HEK293 (cell line): ENCODE results near the gene LIMK1.

Experiments
- BCL11B ChIP-seq: fragments of 450-650 bp; formaldehyde crosslinking; IDR thresholded peaks from 2 replicates; pipeline ENCODE4 v1.5.1; 2016; ENCODE audit warnings: low read depth, missing biosample characterization, missing genetic modification characterization
- GLI2 ChIP-seq: fragments of 450-650 bp; formaldehyde crosslinking; IDR thresholded peaks from 2 replicates; pipeline ENCODE4; 2017; ENCODE audit warnings: missing biosample characterization, missing genetic modification characterization, low read depth, borderline replicate concordance
- IKZF3 ChIP-seq: fragments of 450-650 bp; IDR thresholded peaks from 2 replicates; pipeline ENCODE4 v1.5.0; 2018; ENCODE audit warnings: missing biosample characterization, mild to moderate bottlenecking, missing genetic modification characterization, moderate library complexity
- MZF1 ChIP-seq: fragments of 450-650 bp; formaldehyde crosslinking; IDR thresholded peaks from 2 replicates; pipeline ENCODE4 v1.5.1; 2017; ENCODE audit warnings: missing biosample characterization, missing genetic modification characterization, borderline replicate concordance
- REPIN1 ChIP-seq: fragments of 450-650 bp; formaldehyde crosslinking; IDR thresholded peaks from 2 replicates; pipeline ENCODE4 v1.5.1; 2017; ENCODE audit warnings: missing biosample characterization, missing genetic modification characterization, low read depth
- SCRT1 ChIP-seq: fragments of 450-650 bp; formaldehyde crosslinking; IDR thresholded peaks from 2 replicates; pipeline ENCODE4 v1.5.1; 2016; ENCODE audit warnings: missing biosample characterization, missing genetic modification characterization, borderline replicate concordance
- SP7 ChIP-seq: fragments of 450-650 bp; formaldehyde crosslinking; IDR thresholded peaks from 2 replicates; pipeline ENCODE4 v1.5.1; 2016; ENCODE audit warnings: missing biosample characterization, missing genetic modification characterization
- ZEB2 ChIP-seq: fragments of 450-650 bp; formaldehyde crosslinking; IDR thresholded peaks from 2 replicates; pipeline ENCODE4 v1.5.1; 2016; ENCODE audit warnings: missing biosample characterization, missing genetic modification characterization
- ZNF157 ChIP-seq: fragments of 450-650 bp; formaldehyde crosslinking; IDR thresholded peaks from 2 replicates; pipeline ENCODE4 v1.5.1; 2016; ENCODE audit warnings: missing biosample characterization, missing genetic modification characterization
- ZNF19 ChIP-seq: fragments of 450-650 bp; formaldehyde crosslinking; IDR thresholded peaks from 2 replicates; pipeline ENCODE4; 2016; ENCODE audit warnings: missing biosample characterization, missing genetic modification characterization, low read depth
- ZNF202 ChIP-seq: fragments of 450-650 bp; formaldehyde crosslinking; IDR thresholded peaks from 2 replicates; pipeline ENCODE4 v1.5.1; 2016; ENCODE audit warnings: missing biosample characterization, missing genetic modification characterization, borderline replicate concordance
- ZNF223 ChIP-seq: fragments of 450-650 bp; formaldehyde crosslinking; IDR thresholded peaks from 2 replicates; pipeline ENCODE4 v1.5.1; 2016; ENCODE audit warnings: missing biosample characterization, missing genetic modification characterization
- ZNF354C ChIP-seq: fragments of 450-650 bp; formaldehyde crosslinking; IDR thresholded peaks from 2 replicates; pipeline ENCODE4 v1.5.1; 2016; ENCODE audit warnings: missing biosample characterization, missing genetic modification characterization, low read depth, borderline replicate concordance
- ZNF37A ChIP-seq: fragments of 450-650 bp; IDR thresholded peaks from 2 replicates; pipeline ENCODE4 v1.5.1; 2018; ENCODE audit warnings: missing biosample characterization, missing genetic modification characterization
- ZNF404 ChIP-seq: fragments of 450-650 bp; formaldehyde crosslinking; IDR thresholded peaks from 2 replicates; pipeline ENCODE4 v1.5.1; 2017; ENCODE audit warnings: missing biosample characterization, missing genetic modification characterization
- ZNF514 ChIP-seq: fragments of 450-650 bp; formaldehyde crosslinking; IDR thresholded peaks from 2 replicates; pipeline ENCODE4 v1.5.1; 2016; ENCODE audit warnings: missing biosample characterization, missing genetic modification characterization
- ZNF555 ChIP-seq: fragments of 450-650 bp; formaldehyde crosslinking; conservative IDR thresholded peaks from 2 replicates; pipeline ENCODE4 v1.5.1; 2017; ENCODE audit warnings: missing biosample characterization, mild to moderate bottlenecking, missing genetic modification characterization, inconsistent platforms
- ZNF707 ChIP-seq: fragments of 450-650 bp; formaldehyde crosslinking; IDR thresholded peaks from 2 replicates; pipeline ENCODE4 v1.5.1; 2016; ENCODE audit warnings: missing biosample characterization, missing genetic modification characterization
- ZNF791 ChIP-seq: fragments of 450-650 bp; formaldehyde crosslinking; IDR thresholded peaks from 2 replicates; pipeline ENCODE4 v1.5.1; 2016; ENCODE audit warnings: missing biosample characterization, missing genetic modification characterization
- ZNF837 ChIP-seq: fragments of 450-650 bp; formaldehyde crosslinking; IDR thresholded peaks from 2 replicates; pipeline ENCODE4 v1.5.1; 2016; ENCODE audit warnings: missing biosample characterization, missing genetic modification characterization
- TF ChIP-seq, protein P1 (sequence below): IDR thresholded peaks from 2 replicates; pipeline ENCODE4 v1.6.1; 2011; ENCODE audit warnings: mild to moderate bottlenecking, low read depth, low read length, borderline replicate concordance
- TF ChIP-seq, protein P2 (sequence below): fragments of 450-650 bp; formaldehyde crosslinking; IDR thresholded peaks from 2 replicates; pipeline ENCODE4 v1.5.1; 2016; ENCODE audit warnings: missing biosample characterization, missing genetic modification characterization
- TF ChIP-seq, protein P3 (sequence below): fragments of 450-650 bp; formaldehyde crosslinking; IDR thresholded peaks from 2 replicates; pipeline ENCODE4 v1.5.1; 2016; ENCODE audit warnings: missing biosample characterization, missing genetic modification characterization
- TF ChIP-seq, protein P4 (sequence below): fragments of 450-650 bp; formaldehyde crosslinking; IDR thresholded peaks from 2 replicates; pipeline ENCODE4 v1.5.1; 2016; ENCODE audit warnings: missing biosample characterization, missing genetic modification characterization, borderline replicate concordance
- TF ChIP-seq, protein P5 (sequence below): fragments of 450-650 bp; formaldehyde crosslinking; optimal IDR thresholded peaks from 2 replicates; pipeline ENCODE3; 2016; ENCODE audit warnings: missing biosample characterization, mild to moderate bottlenecking, missing genetic modification characterization

LIMK1 gene

DNA sequence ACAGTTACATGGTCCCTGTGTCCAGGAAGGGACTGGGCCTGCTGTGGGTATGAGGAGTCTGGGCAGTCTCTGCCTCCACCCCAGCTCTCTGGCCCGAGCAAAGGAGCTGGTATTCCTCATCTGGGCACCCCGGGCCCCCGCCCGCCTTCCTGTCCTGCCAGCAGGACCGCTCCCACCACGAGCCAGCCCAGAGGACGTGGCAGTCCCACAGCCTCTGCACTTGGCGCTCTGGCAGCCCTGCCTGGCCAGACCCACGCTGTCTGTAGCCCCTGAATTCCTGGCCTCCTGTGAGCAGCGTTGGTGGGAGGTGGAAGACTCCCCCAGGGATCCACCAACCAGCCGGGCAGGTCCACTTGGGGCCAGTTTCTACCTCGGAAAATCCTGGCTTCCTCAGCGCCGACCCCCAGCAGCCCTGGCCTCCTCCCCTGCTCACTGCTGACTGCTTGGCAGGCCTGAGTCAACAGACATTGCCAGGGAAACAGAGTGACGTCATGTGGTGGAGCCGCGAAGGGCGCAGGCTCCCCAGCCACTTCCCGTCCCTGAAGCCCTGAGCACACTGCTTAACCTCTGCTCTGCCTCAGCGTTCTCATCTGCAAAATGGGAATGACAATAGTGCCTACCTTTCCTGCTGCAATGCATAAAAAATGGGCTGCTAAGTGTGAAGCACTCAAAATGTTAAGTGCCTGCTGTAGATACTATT is 21.6 kb upstream of the LIMK1 start (continued):
- TF ChIP-seq, protein P1, sequence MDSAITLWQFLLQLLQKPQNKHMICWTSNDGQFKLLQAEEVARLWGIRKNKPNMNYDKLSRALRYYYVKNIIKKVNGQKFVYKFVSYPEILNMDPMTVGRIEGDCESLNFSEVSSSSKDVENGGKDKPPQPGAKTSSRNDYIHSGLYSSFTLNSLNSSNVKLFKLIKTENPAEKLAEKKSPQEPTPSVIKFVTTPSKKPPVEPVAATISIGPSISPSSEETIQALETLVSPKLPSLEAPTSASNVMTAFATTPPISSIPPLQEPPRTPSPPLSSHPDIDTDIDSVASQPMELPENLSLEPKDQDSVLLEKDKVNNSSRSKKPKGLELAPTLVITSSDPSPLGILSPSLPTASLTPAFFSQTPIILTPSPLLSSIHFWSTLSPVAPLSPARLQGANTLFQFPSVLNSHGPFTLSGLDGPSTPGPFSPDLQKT, result no peak
- no peak for TF ChIP-seq GLI2 (tag by site-specific recombination)
- TF ChIP-seq ZNF19 (tag by site-specific recombination), result no peak
- TF ChIP-seq, protein P2, sequence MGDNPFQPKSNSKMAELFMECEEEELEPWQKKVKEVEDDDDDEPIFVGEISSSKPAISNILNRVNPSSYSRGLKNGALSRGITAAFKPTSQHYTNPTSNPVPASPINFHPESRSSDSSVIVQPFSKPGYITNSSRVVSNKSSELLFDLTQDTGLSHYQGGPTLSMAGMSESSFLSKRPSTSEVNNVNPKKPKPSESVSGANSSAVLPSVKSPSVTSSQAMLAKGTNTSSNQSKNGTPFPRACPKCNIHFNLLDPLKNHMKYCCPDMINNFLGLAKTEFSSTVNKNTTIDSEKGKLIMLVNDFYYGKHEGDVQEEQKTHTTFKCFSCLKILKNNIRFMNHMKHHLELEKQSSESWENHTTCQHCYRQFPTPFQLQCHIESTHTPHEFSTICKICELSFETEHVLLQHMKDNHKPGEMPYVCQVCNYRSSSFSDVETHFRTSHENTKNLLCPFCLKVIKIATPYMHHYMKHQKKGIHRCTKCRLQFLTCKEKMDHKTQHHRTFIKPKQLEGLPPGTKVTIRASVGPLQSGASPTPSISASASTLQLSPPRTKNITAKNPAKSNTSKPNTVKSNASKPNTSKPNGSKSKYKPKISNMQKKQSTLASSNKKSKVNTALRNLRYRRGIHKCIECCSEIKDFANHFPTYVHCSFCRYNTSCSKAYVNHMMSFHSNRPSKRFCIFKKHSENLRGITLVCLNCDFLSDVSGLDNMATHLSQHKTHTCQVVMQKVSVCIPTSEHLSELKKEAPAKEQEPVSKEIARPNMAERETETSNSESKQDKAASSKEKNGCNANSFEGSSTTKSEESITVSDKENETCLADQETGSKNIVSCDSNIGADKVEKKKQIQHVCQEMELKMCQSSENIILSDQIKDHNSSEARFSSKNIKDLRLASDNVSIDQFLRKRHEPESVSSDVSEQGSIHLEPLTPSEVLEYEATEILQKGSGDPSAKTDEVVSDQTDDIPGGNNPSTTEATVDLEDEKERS (tag by site-specific recombination), result peak; percentile 67; the same call in 1 of the 2 replicates
- no peak for TF ChIP-seq BCL11B (tag by site-specific recombination)
- no peak for TF ChIP-seq ZNF555 (tag by site-specific recombination)
- TF ChIP-seq, protein P3, sequence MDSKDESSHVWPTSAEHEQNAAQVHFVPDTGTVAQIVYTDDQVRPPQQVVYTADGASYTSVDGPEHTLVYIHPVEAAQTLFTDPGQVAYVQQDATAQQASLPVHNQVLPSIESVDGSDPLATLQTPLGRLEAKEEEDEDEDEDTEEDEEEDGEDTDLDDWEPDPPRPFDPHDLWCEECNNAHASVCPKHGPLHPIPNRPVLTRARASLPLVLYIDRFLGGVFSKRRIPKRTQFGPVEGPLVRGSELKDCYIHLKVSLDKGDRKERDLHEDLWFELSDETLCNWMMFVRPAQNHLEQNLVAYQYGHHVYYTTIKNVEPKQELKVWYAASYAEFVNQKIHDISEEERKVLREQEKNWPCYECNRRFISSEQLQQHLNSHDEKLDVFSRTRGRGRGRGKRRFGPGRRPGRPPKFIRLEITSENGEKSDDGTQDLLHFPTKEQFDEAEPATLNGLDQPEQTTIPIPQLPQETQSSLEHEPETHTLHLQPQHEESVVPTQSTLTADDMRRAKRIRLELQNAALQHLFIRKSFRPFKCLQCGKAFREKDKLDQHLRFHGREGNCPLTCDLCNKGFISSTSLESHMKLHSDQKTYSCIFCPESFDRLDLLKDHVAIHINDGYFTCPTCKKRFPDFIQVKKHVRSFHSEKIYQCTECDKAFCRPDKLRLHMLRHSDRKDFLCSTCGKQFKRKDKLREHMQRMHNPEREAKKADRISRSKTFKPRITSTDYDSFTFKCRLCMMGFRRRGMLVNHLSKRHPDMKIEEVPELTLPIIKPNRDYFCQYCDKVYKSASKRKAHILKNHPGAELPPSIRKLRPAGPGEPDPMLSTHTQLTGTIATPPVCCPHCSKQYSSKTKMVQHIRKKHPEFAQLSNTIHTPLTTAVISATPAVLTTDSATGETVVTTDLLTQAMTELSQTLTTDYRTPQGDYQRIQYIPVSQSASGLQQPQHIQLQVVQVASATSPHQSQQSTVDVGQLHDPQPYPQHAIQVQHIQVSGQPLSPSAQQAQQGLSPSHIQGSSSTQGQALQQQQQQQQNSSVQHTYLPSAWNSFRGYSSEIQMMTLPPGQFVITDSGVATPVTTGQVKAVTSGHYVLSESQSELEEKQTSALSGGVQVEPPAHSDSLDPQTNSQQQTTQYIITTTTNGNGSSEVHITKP (tag by site-specific recombination), result no peak
- TF ChIP-seq IKZF3 (tag by site-specific recombination), result no peak
- TF ChIP-seq SCRT1, result no peak
- TF ChIP-seq MZF1 (tag by site-specific recombination), result no peak
- TF ChIP-seq ZNF202 (tag by site-specific recombination), result no peak
- TF ChIP-seq, protein P4, sequence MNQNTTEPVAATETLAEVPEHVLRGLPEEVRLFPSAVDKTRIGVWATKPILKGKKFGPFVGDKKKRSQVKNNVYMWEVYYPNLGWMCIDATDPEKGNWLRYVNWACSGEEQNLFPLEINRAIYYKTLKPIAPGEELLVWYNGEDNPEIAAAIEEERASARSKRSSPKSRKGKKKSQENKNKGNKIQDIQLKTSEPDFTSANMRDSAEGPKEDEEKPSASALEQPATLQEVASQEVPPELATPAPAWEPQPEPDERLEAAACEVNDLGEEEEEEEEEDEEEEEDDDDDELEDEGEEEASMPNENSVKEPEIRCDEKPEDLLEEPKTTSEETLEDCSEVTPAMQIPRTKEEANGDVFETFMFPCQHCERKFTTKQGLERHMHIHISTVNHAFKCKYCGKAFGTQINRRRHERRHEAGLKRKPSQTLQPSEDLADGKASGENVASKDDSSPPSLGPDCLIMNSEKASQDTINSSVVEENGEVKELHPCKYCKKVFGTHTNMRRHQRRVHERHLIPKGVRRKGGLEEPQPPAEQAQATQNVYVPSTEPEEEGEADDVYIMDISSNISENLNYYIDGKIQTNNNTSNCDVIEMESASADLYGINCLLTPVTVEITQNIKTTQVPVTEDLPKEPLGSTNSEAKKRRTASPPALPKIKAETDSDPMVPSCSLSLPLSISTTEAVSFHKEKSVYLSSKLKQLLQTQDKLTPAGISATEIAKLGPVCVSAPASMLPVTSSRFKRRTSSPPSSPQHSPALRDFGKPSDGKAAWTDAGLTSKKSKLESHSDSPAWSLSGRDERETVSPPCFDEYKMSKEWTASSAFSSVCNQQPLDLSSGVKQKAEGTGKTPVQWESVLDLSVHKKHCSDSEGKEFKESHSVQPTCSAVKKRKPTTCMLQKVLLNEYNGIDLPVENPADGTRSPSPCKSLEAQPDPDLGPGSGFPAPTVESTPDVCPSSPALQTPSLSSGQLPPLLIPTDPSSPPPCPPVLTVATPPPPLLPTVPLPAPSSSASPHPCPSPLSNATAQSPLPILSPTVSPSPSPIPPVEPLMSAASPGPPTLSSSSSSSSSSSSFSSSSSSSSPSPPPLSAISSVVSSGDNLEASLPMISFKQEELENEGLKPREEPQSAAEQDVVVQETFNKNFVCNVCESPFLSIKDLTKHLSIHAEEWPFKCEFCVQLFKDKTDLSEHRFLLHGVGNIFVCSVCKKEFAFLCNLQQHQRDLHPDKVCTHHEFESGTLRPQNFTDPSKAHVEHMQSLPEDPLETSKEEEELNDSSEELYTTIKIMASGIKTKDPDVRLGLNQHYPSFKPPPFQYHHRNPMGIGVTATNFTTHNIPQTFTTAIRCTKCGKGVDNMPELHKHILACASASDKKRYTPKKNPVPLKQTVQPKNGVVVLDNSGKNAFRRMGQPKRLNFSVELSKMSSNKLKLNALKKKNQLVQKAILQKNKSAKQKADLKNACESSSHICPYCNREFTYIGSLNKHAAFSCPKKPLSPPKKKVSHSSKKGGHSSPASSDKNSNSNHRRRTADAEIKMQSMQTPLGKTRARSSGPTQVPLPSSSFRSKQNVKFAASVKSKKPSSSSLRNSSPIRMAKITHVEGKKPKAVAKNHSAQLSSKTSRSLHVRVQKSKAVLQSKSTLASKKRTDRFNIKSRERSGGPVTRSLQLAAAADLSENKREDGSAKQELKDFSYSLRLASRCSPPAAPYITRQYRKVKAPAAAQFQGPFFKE, result no peak
- TF ChIP-seq, protein P5, sequence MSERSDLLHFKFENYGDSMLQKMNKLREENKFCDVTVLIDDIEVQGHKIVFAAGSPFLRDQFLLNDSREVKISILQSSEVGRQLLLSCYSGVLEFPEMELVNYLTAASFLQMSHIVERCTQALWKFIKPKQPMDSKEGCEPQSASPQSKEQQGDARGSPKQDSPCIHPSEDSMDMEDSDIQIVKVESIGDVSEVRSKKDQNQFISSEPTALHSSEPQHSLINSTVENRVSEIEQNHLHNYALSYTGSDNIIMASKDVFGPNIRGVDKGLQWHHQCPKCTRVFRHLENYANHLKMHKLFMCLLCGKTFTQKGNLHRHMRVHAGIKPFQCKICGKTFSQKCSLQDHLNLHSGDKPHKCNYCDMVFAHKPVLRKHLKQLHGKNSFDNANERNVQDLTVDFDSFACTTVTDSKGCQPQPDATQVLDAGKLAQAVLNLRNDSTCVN, result no peak
- TF ChIP-seq ZNF404 (tag by site-specific recombination), result no peak
- TF ChIP-seq ZNF37A (tag by site-specific recombination), result no peak
- TF ChIP-seq ZNF354C (tag by site-specific recombination), result no peak
- TF ChIP-seq ZNF707 (tag by site-specific recombination), result no peak
- no peak for TF ChIP-seq REPIN1 (tag by site-specific recombination)
- no peak for TF ChIP-seq ZNF157 (tag by site-specific recombination)
- no peak for TF ChIP-seq ZNF514 (tag by site-specific recombination)
- TF ChIP-seq ZNF791 (tag by site-specific recombination), result no peak
- no peak for TF ChIP-seq ZNF837 (tag by site-specific recombination)
- no peak for TF ChIP-seq ZEB2 (tag by site-specific recombination)
- TF ChIP-seq SP7 (tag by site-specific recombination), result no peak
- no peak for TF ChIP-seq ZNF223 (tag by site-specific recombination)
